GM20431 (cell line): ENCODE data around the gene ANAPC2.

Source experiments
- in situ Hi-C: fragments of 300-500 bp; cut with MseI, MboI; formaldehyde crosslinking; loops from one replicate; pipeline ENCODE4 v1.15.0; 2020; ENCODE audit warnings: low sequenced_read_pairs; ENCODE audit not compliant: unreplicated experiment

The ANAPC2 gene

DNA sequence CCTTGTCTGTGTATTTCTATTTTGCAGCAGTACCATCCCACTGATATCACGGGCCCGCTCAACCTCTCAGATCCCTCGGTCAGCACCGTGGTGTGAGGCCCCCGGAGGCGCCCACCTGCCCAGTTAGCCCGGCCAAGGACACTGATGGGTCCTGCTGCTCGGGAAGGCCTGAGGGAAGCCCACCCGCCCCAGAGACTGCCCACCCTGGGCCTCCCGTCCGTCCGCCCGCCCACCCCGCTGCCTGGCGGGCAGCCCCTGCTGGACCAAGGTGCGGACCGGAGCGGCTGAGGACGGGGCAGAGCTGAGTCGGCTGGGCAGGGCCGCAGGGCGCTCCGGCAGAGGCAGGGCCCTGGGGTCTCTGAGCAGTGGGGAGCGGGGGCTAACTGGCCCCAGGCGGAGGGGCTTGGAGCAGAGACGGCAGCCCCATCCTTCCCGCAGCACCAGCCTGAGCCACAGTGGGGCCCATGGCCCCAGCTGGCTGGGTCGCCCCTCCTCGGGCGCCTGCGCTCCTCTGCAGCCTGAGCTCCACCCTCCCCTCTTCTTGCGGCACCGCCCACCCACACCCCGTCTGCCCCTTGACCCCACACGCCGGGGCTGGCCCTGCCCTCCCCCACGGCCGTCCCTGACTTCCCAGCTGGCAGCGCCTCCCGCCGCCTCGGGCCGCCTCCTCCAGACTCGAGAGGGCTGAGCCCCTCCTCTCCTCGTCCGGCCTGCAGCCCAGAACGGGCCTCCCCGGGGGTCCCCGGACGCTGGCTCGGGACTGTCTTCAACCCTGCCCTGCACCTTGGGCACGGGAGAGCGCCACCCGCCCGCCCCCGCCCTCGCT, 20.4 kb downstream of the ANAPC2 start:
- in situ Hi-C loops = no loop called here

DNA sequence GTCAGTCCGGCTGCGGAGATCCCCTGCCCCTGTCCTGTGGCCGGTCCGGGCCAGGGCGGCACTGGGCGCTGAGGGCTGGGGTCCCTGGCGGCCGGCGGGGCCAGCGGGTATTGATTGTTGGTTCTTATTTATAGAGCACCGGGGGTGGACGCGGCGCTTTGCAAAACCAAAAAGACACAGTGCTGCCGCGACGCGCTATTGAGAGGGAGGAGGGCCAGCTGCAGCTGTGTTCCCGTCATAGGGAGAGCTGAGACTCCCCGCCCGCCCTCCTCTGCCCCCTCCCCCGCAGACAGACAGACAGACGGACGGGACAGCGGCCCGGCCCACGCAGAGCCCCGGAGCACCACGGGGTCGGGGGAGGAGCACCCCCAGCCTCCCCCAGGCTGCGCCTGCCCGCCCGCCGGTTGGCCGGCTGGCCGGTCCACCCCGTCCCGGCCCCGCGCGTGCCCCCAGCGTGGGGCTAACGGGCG, 21.0 kb downstream of the ANAPC2 start:
- in situ Hi-C loops = no loop called here

DNA sequence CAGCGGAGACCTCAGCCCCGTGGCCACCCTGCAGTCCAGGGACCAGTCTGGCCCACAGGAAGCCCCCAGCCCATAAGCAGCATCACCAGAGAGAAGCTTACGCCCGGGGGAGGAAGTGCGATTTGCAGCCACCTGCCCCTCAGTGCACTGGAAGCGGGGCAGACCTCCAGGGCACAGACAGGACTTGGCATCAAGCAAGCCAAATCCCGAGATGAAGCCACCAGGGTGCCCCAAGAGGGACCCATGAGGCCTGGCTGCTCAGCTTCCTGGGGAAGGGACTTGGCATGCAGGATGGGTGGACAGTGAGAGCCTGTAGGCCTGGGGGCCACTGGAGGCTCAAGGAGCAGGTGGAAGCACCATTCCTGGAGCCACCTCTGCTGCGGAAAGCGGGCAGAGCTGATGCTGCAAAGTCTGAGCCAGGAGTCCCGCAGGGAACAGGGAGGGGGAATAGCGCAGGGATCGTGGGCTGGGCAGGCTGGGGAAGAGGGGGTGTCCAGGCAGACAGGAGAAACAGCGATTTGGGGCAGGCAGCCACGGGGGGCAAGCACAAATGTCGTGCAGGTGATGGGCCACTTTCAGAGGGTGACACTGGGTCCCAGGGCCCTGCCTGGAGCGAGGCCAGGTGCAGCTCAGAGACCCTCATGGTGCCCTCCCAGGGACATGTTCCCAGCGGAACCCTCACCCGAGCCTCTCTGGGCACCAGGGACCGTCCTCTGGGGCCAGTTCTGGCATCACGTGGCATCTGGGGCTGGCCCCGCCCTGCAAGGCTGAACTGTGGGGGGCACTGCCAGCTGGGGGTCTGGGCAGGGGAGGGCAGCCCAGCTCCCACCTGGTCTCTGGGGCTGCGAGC, 21.8 kb downstream of the ANAPC2 start:
- in situ Hi-C loops = no loop called here

DNA sequence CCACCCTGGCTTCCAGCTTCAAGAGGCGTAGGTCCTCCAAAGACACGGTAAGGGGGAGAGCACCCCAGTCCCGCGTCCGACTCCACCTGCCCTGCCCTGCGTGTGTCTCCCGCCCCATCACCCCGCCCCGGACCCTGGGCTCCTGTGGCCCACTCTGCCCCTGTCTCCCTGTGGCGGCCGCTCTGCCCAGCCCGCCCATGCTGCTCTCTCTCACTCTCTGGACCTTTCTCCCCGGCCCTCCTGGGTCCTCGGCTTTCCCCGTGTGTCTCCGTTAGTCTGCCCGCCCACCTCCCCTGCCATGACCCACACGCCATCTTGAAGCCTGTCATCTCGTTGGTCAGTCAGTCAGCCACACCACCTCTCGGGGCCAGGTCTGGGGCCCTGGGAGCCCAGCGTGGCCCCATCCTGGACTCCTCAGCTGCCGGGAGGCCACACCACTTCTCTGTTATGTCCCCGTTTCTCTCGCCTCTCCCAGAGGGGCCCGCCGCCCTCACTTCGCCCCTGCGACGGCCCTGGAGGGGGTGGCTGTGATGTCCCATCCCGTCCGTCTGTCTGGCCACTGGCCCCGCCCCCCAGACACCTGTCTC, 23.0 kb downstream of the ANAPC2 start:
- in situ Hi-C loops = no loop called here

DNA sequence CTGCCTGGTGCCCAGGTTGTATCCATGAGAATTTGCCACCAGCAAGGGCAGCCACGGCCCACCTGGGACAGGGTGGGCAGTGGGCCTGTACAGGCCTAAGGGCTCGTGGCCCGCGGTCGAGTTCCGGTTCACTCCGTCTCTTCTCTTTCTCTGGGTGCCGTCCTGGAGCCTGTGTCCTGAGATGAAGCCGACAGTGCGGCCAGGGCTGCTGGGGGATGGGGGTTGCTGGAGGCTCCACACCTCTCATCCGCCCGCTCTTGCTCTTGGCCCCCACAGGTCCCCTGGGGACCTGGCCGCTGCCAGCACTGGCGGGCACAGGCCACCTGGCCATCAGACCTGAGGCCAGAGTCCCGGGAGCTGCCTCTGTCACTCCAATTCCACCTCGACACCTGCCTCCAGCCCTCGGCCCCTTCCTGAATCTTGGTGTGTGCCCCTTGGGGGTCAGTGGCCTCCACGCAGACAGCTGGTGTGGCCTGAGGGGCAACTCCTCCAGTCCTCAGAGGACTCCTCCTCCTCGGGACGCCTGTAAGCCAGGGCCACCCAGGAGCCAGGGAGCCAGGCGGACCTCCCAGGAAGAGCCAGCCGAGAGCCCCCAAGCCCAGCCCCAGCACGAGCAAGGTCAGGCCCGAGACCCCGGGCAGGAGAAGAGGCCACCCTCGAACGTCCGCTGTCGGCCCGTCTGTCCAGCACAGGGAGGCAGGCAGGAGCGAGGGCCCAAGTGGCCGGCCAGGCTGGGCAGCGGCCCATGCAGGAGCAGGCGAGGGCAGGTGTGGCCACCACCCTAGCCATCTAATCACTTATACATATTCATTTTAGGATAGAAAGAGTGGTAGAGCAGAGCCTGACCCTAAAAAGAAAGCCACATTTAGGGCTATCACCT, 23.8 kb downstream of the ANAPC2 start:
- in situ Hi-C loops = no loop called here

DNA sequence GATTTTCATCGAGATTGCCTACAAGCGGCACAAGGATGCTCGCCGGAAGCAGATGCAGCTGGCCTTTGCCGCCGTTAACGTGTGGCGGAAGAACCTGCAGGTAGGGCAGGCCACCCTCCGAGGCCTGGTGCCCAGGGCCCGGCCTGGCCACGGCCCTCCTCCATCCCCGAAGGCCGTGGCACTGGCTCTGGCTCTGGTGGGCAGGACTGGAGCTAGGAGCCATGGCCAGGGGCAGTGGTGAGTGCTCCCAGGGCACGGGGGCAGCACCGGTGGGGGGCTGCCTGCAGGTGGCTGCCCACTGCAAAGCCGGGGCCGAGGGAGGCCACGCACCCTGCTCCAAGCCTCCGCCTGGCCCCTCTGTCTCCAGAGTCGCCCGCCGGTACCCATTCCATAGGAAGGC, 24.6 kb downstream of the ANAPC2 start:
- in situ Hi-C loops = no loop called here

DNA sequence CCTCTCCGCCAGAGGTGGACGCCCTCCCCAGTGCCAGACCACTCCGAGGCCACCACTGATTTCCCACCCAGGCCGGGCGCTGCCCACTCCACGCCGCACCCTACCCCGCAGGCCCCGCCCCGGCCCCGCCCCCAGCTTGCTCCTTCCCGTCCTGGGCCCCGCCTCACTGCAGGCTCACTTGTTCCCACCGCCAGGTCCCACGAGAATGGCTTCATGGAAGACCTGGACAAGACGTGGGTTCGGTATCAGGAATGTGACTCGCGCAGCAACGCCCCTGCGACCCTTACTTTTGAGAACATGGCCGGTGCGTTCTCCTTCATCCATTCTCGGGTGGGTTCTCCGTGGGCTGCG, 25.0 kb downstream of the ANAPC2 start:
- in situ Hi-C loops = no loop called here

DNA sequence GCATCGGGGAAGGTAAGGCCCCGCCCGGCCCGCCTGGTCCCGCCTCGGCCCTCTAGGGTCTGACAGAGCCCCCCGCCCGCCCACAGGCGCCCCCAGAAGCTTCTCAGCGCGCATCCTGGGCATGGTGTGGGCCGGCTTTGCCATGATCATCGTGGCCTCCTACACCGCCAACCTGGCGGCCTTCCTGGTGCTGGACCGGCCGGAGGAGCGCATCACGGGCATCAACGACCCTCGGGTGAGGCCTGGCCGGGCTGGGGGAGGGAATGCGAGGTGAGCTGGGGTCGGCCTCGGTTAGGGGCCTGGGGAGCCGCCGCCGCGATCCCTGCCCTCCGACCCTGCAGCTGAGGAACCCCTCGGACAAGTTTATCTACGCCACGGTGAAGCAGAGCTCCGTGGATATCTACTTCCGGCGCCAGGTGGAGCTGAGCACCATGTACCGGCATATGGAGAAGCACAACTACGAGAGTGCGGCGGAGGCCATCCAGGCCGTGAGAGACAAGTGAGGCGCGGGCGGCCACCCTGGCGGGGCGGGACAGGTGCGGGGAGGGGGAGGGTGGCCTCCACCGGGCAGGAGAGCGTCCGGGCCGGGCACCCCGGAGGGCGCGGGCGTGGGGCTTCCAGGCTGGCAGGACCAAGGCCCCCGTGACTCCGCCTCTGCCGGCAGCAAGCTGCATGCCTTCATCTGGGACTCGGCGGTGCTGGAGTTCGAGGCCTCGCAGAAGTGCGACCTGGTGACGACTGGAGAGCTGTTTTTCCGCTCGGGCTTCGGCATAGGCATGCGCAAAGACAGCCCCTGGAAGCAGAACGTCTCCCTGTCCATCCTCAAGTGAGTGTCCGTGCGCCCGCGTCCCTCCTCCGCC, 25.6 kb downstream of the ANAPC2 start:
- in situ Hi-C loops = no loop called here

DNA sequence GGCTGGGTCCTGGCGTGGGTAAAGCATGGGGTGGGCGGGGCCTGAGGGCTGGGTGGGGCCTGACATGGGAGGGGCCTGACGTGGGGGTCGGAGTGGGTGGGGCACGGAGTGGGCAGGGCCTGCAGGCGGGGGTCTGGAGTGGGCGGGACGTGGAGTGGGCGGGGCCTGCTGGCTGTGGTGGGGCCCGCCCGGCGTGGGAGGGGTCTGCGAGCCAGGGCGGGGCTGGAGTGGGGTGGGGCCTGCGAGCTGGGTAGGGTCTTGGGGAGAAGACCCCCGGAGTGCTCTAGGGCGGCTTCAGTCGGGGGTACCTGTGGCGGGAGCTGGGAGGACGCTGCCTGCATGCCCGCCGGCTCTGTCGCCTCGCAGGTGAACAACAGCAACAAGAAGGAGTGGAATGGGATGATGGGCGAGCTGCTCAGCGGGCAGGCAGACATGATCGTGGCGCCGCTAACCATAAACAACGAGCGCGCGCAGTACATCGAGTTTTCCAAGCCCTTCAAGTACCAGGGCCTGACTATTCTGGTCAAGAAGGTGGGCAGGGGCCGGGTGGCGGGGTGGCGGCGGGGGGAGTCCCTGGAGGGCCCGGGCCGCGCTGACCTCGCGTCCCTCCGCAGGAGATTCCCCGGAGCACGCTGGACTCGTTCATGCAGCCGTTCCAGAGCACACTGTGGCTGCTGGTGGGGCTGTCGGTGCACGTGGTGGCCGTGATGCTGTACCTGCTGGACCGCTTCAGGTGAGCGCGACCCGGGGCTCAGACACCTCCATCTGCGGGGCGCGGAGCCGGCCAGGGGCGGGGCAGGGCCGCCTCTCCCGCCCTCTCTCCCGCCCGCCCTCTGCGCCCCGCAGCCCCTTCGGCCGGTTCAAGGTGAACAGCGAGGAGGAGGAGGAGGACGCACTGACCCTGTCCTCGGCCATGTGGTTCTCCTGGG, 26.5 kb downstream of the ANAPC2 start:
- in situ Hi-C loops = no loop called here

DNA sequence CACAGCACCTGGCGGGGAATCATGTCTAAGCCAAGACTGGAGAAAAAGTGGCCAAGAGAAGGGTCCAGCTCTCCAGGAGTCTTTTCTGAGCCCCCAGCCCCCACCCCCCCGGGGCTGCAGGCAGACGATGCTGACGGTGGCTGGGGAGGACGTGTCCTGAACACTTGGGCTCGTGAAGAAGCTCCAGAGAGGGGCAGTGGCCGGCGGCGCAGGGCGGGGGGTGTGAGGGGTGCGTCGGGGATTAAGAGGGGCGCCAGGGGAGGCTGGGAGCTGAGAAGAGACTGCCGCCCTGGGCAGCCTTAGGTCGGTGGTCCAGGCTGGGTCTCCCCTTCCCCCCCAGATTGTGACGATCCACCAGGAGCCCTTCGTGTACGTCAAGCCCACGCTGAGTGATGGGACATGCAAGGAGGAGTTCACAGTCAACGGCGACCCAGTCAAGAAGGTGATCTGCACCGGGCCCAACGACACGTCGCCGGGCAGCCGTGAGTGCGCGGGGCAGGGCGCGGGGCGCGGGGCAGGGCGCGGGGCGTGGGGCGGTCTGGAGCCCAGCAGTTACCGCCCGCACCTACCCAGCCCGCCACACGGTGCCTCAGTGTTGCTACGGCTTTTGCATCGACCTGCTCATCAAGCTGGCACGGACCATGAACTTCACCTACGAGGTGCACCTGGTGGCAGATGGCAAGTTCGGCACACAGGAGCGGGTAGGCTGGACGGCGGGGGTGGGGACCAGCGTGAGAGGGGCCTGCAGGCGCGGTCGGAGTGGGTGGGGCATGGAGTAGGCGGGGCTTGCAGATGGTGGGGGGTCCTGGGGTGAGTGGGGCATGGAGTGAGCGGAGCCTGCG, 27.4 kb downstream of the ANAPC2 start:
- in situ Hi-C loops = no loop called here

DNA sequence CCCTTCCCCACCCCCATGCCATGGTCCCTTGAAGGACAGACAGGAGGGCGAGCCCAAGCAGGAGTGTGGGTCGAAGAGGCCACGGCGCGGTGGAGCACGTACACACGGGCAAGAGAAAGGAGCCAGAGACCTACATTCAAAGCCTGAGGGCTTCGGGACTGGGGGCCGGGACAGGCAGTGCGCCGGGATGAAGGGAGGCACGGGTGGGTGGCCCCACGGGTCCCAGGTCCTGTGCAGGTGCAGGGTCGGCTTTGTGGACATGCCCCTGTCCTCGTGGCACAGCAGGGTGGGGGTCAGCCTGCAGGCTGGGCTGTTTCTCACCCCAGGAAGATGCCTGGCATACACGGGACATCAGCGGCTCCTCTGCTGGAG, 28.3 kb downstream of the ANAPC2 start:
- in situ Hi-C loops = no loop called here

DNA sequence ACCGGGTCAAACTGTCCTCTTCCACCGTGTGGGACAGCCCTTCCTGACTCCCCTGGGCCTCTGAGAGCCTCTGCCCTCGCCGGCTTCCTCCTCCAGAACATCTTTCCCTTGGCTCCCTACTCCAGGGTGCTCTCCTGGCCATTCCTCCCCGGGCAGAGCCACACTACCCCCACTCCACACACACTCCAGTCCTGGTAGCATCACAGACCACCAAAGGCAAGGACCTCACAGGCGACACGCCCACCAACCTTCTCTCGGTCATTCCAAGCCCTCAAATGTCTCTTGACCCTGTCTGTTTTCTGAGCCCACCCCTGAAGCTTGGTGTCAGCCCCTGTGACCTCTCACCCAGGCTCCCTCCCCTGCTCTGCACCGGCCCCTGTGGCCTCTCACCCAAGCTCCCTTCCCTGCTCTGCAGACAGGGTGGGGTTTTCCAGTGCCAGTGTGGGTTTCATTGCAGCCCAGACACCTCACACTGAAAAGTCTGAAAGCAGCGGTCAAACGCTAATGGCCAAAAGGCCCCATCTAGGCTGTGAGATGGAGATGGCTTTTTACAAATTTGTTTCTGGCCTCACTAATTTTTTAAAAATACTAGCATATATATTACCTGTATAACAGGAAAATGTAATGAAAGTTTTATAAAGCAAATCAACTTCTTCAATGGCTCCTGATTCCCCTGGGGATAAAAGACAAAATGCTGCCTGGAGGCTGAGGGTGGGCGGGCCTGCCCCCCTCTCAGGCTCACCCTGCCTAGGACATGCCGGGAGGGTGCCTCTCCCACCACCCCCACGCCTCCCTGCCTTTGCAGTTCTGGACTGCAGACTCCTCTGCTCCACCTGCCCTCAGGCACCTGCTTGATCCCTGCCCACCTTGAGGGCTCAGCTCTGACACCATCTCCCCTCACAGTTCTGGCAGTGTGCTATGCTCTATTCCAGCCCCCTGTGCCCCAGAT, 29.0 kb downstream of the ANAPC2 start:
- in situ Hi-C loops = no loop called here

DNA sequence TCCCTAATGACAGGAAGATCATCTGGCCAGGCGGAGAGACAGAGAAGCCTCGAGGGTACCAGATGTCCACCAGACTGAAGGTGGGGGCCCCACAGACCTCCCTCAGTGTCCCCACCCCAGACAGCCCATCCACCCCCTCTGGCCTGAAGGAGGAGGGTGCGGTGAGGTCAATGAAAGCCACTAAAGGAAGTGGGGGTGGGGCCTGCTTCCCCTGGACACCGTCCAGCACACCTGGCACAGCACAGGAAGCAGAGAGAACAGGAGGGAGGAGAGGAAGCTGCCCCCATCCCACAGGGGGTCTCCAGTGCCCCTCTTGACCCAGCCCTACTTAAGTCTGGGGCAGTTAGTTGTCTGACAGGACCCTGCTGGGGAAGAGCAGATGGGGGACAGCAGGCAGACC, 29.7 kb downstream of the ANAPC2 start:
- in situ Hi-C loops = no loop called here

DNA sequence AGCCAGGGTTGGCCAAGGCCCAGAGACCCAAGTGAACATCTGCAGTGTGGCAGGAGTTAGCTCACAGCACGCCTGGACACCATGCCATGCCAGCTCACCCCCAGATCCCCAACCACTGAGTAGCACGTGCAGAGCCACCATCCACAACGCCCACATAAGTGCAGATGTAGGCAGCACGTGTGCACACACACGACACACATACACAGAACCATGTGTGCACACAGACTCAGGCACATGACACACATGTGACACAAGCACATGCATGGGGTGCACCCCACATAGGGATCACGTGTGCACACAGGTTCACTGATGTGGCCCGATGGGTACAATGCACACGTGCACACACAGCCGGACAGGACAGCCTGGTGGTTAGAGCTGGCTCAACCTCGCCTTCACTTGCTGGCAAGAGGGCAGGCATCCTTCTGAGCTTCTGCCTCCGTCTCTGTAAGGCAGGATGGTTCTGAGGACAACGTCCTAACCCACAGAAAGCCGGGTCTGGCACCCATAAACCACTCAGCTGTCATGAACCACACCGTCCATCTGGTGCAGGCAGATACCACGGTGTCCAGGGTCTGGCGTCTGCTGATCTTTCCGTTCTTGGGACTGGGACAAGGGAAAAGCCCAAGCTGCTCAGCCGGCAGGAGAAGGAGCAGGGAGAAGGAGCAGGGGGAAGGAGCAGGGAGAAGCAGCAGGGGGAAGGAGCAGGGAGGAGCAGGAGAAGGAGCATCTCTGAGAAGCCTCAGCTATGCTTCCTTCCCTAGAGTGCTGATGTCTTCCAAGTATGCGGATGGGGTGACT, 30.5 kb downstream of the ANAPC2 start:
- in situ Hi-C loops = no loop called here

DNA sequence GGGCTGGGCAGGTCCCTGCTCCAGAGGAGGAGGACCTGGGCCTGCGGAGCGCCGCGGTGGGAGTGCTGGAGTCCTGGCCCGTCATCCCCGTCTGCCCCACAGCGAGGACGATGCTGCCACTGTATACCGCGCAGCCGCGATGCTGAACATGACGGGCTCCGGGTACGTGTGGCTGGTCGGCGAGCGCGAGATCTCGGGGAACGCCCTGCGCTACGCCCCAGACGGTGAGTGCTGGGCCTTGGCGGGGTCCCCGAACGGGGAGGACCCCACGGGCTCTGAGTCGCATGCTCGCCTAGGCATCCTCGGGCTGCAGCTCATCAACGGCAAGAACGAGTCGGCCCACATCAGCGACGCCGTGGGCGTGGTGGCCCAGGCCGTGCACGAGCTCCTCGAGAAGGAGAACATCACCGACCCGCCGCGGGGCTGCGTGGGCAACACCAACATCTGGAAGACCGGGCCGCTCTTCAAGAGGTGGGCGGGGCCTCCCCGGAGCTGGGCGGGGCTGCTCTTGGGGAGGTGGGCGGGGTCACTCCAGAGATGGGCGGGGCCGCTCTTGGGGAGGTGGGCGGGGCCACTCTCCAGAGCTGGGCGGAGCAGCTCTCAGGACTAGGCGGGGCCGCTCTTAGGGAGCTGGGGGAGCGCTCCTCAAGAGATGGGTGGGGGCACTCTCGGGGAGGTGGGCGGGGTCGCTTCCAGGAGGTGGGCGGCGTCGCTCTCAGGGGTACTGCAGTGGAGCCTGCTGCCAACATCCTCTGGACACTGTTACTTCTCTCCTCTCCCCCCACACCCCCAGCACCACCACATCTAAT, 31.6 kb downstream of the ANAPC2 start:
- in situ Hi-C loops = no loop called here
